ENCODE measurements around the gene MRPS12.

MRPS12 gene

DNA sequence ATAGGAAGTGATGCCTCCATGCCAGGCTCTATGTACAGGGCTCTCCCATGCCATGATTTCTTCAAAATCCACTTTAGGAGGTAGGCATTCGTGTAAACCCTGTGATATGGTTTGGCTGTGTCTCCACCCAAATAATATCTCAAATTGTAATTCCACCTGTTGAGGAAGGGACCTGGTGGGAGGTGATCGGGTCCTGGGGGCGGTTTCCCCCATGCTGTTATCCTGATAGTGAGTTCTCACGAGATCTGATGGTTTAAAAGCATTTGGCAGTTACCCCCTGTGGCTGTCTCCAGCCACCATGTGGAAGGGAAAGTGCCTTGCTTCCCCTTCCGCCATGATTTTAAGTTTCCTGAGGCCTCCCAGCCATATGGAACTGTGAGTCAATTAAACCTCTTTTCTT lies 8.3 kb upstream of the MRPS12 start:
- Histone ChIP-seq H3K4me1 (no peaks in the 10 kb centered on the region), H3K9ac (no peak overlapping the region), H3K27me3 (ENCODE audit: control insufficient read depth, insufficient read depth, low read length) (no peaks in the 10 kb centered on the region), H3K9me3 (ENCODE audit: control insufficient read depth, low read length) (no peaks in the 10 kb centered on the region), H3K36me3 (ENCODE audit: control insufficient read depth, insufficient read depth, low read length) (no peaks in the 10 kb centered on the region), H3K79me2 (no peaks in the 10 kb centered on the region), H2AFZ (no peak overlapping the region), H3K4me2 (ENCODE audit: low read length) (no peak overlapping the region), H3K4me3 (ENCODE audit: low read depth, low read length) (no peak overlapping the region), H3K27ac (no peak overlapping the region)
- TF ChIP-seq, protein P1, sequence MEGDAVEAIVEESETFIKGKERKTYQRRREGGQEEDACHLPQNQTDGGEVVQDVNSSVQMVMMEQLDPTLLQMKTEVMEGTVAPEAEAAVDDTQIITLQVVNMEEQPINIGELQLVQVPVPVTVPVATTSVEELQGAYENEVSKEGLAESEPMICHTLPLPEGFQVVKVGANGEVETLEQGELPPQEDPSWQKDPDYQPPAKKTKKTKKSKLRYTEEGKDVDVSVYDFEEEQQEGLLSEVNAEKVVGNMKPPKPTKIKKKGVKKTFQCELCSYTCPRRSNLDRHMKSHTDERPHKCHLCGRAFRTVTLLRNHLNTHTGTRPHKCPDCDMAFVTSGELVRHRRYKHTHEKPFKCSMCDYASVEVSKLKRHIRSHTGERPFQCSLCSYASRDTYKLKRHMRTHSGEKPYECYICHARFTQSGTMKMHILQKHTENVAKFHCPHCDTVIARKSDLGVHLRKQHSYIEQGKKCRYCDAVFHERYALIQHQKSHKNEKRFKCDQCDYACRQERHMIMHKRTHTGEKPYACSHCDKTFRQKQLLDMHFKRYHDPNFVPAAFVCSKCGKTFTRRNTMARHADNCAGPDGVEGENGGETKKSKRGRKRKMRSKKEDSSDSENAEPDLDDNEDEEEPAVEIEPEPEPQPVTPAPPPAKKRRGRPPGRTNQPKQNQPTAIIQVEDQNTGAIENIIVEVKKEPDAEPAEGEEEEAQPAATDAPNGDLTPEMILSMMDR (IDR thresholded peaks at IDR 0.05), result no peak

DNA sequence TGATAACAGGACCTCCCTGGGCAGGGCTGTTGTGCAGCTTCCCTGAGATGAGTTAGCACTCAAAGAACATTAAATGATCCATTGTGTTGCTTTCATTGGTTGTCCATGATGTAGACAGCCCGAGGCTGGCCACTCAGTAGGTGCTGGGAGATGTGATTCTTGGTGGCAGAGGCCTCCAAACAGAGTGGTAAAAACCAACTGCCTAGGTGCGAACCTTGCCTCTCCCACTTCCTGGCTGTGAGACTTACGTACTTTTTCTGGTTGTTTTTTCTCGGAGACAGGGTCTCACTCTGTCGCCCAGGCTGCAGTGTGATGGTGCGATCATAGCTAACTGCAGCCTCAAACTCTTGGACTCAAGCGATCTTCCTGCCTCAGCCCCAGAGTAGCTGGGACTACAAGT lies 6.4 kb upstream of the MRPS12 start:
- H3K27me3 ChIP-seq (ENCODE audit: control insufficient read depth, insufficient read depth, low read length), result no peaks in the 10 kb centered on the region
- TF ChIP-seq, protein P1 (IDR thresholded peaks at IDR 0.05), result no peak
- no peak overlapping the region for H3K4me3 ChIP-seq (ENCODE audit: low read depth, low read length)
- no peak overlapping the region for H3K9ac ChIP-seq
- no peaks in the 10 kb centered on the region for H3K79me2 ChIP-seq
- no peaks in the 10 kb centered on the region for H3K36me3 ChIP-seq (ENCODE audit: control insufficient read depth, insufficient read depth, low read length)
- H3K4me2 ChIP-seq (ENCODE audit: low read length), result no peak overlapping the region
- H3K27ac ChIP-seq, result no peak overlapping the region
- no peaks in the 10 kb centered on the region for H3K4me1 ChIP-seq
- no peaks in the 10 kb centered on the region for H3K9me3 ChIP-seq (ENCODE audit: control insufficient read depth, low read length)
- no peak overlapping the region for H2AFZ ChIP-seq

GRCh38 chr19:38928391-38929001 lies 2.2 kb upstream of the MRPS12 start:
- TF ChIP-seq, protein P1 (IDR thresholded peaks at IDR 0.05), result no peak
- no peak overlapping the region for H3K4me2 ChIP-seq (ENCODE audit: low read length)
- no peaks in the 10 kb centered on the region for H3K27me3 ChIP-seq (ENCODE audit: control insufficient read depth, insufficient read depth, low read length)
- no peak overlapping the region for H3K27ac ChIP-seq
- H3K9ac ChIP-seq, result no peak overlapping the region
- H3K9me3 ChIP-seq (ENCODE audit: control insufficient read depth, low read length), result no peaks in the 10 kb centered on the region
- H3K4me1 ChIP-seq, result peaks cover 5% of the 10 kb centered on the region
- no peak overlapping the region for H2AFZ ChIP-seq
- H3K79me2 ChIP-seq, result no peaks in the 10 kb centered on the region
- H3K4me3 ChIP-seq (ENCODE audit: low read depth, low read length), result no peak overlapping the region
- H3K36me3 ChIP-seq (ENCODE audit: control insufficient read depth, insufficient read depth, low read length), result no peaks in the 10 kb centered on the region

GRCh38 chr19:38929929-38930775 lies 592 bp upstream of the MRPS12 start, which contains the start of gene SARS2:
Gene SARS2, minus strand, starts transcription at chr19:38930763. Its CDS starts 27 bp downstream, at chr19:38930736.
- peaks cover 5% of the 10 kb centered on the region for H3K4me1 ChIP-seq
- H3K36me3 ChIP-seq (ENCODE audit: control insufficient read depth, insufficient read depth, low read length), result no peaks in the 10 kb centered on the region
- no peaks in the 10 kb centered on the region for H3K27me3 ChIP-seq (ENCODE audit: control insufficient read depth, insufficient read depth, low read length)
- H3K27ac ChIP-seq, result peak within 1 kb of the TSS; percentile 91
- peak within 1 kb of the TSS; percentile 50 for H3K9ac ChIP-seq
- no peaks in the 10 kb centered on the region for H3K79me2 ChIP-seq
- H3K4me3 ChIP-seq (ENCODE audit: low read depth, low read length), result peak within 1 kb of the TSS; percentile 100
- H3K4me2 ChIP-seq (ENCODE audit: low read length), result peak within 1 kb of the TSS; percentile 98
- TF ChIP-seq, protein P1 (IDR thresholded peaks at IDR 0.05), result peak; percentile 100
- no peaks in the 10 kb centered on the region for H3K9me3 ChIP-seq (ENCODE audit: control insufficient read depth, low read length)
- peak within 1 kb of the TSS; percentile 87 for H2AFZ ChIP-seq

Measured in parathyroid adenoma (tissue), 2 donors.